SK-N-SH (cell line): ENCODE measurements around the gene APOBR. TPM values are rescaled to one million over a fixed set of nuclear protein-coding genes. Genes with fewer than 3 reads are reported as not detected.

ENCODE experiments used
- CTCF ChIA-PET: fragments of 300-600, 350-600 bp; formaldehyde crosslinking; extraction: SDS; loops from one replicate; lab custom pipeline; 2021; lab: Yijun Ruan, JAX
- POLR2A ChIA-PET: fragments of 350-600 bp; sonication (Branson Sonifier 250); formaldehyde crosslinking; extraction: SDS; loops from one replicate; lab custom pipeline; 2020; ENCODE audit warnings: antibody characterized with exemption, inconsistent platforms; lab: Yijun Ruan, JAX
- DNase-seq: peaks from one replicate; pipeline ENCODE4 v3.0.0; 2012
- H2AFZ ChIP-seq: fragments of 200-600 bp; sonication (generic); 2 replicates; pipeline ENCODE4 v1.8.1; 2016; ENCODE audit warnings: antibody characterized with exemption, mild to moderate bottlenecking, low read depth
- H3F3A ChIP-seq: fragments of 200-600 bp; sonication (generic); replicated peaks from 2 replicates; pipeline ENCODE3; 2016; ENCODE audit warnings: antibody characterized with exemption, mild to moderate bottlenecking; ENCODE audit not compliant: insufficient read depth
- H3K27ac ChIP-seq, 2 experiments: fragments of 200-500 bp in 1 of 2; fragments of 200-600 bp in 1 of 2; sonication (Bioruptor generic) in 1 of 2; sonication (generic), shearing (Covaris generic) in 1 of 2; 2 replicates each; pipeline versions ENCODE4 v1.5.1 to v1.6.1; 2014 to 2016; ENCODE audit warnings: low read depth in 2 of 2, inconsistent platforms in 1 of 2, low read length in 1 of 2, mild to moderate bottlenecking in 1 of 2, mixed read lengths in 1 of 2
- H3K27me3 ChIP-seq: fragments of 200-600 bp; sonication (generic), shearing (Covaris generic); 2 replicates; pipeline ENCODE4 v1.6.1; 2016; ENCODE audit warnings: mixed run types; ENCODE audit not compliant: insufficient read depth
- H3K36me3 ChIP-seq, 2 experiments: fragments of 200-500 bp in 1 of 2; fragments of 200-600 bp in 1 of 2; sonication (Bioruptor generic) in 1 of 2; sonication (generic) in 1 of 2; replicated peaks in 1 of 2; 2 replicates each; pipeline versions ENCODE3 to v1.5.1; 2014 to 2016; ENCODE audit warnings: low read length in 1 of 2, mild to moderate bottlenecking in 1 of 2; ENCODE audit not compliant: insufficient read depth in 2 of 2, control insufficient read depth in 1 of 2
- H3K4me1 ChIP-seq, 2 experiments: fragments of 200-500 bp in 1 of 2; fragments of 200-600 bp in 1 of 2; sonication (Bioruptor generic) in 1 of 2; sonication (generic), shearing (Covaris generic) in 1 of 2; 2 replicates each; pipeline versions ENCODE4 v1.5.1 to v1.6.1; 2014 to 2016; ENCODE audit warnings: low read depth in 1 of 2, low read length in 1 of 2, mixed run types in 1 of 2; ENCODE audit not compliant: insufficient read depth in 2 of 2, control insufficient read depth in 1 of 2
- H3K4me2 ChIP-seq: fragments of 200-600 bp; sonication (generic), shearing (Covaris generic); 2 replicates; pipeline ENCODE4 v1.6.1; 2017; ENCODE audit warnings: mixed run types
- H3K4me3 ChIP-seq, 2 experiments: fragments of 200-500 bp in 1 of 2; fragments of 200-600 bp in 1 of 2; sonication (Bioruptor generic) in 1 of 2; sonication (generic), shearing (Covaris generic) in 1 of 2; 2 replicates each; pipeline versions ENCODE4 v1.5.1 to v1.8.1; 2014 to 2016; ENCODE audit warnings: low read depth in 2 of 2, inconsistent platforms in 1 of 2, low read length in 1 of 2, mild to moderate bottlenecking in 1 of 2, mixed read lengths in 1 of 2, moderate library complexity in 1 of 2
- H3K79me2 ChIP-seq: fragments of 200-600 bp; sonication (generic); 2 replicates; pipeline ENCODE4 v1.8.1; 2017; ENCODE audit warnings: mild to moderate bottlenecking; ENCODE audit not compliant: insufficient read depth
- H3K9ac ChIP-seq: fragments of 200-600 bp; sonication (generic); 2 replicates; pipeline ENCODE4 v1.6.1; 2017; ENCODE audit warnings: mixed run types
- H3K9me2 ChIP-seq: fragments of 200-600 bp; sonication (generic); 2 replicates; pipeline ENCODE4 v1.6.1; 2017; ENCODE audit warnings: mixed run types
- H3K9me3 ChIP-seq: fragments of 200-600 bp; sonication (generic); 2 replicates; pipeline ENCODE4 v1.6.1; 2017; ENCODE audit warnings: mixed run types, mild to moderate bottlenecking, moderate library complexity
- H4K20me1 ChIP-seq: fragments of 200-600 bp; sonication (generic); 2 replicates; pipeline ENCODE4 v1.6.1; 2017; ENCODE audit warnings: mild to moderate bottlenecking, mixed run types; ENCODE audit not compliant: insufficient read depth
- CHD2 ChIP-seq: fragments of 150-350 bp; IDR thresholded peaks from 2 replicates; pipeline ENCODE4 v1.6.1; 2018; ENCODE audit warnings: low read length; ENCODE audit not compliant: partially characterized antibody
- CTCF ChIP-seq: fragments of 200-600 bp; sonication (generic); IDR thresholded peaks from 2 replicates; pipeline ENCODE4 v1.6.1; 2017; ENCODE audit warnings: antibody characterized with exemption, mild to moderate bottlenecking, moderate library complexity
- ELF1 ChIP-seq: IDR thresholded peaks from 2 replicates; pipeline ENCODE4 v1.4.0; 2012
- EP300 ChIP-seq, 2 experiments: IDR thresholded peaks; 2 replicates each; pipeline versions ENCODE4 v1.4.0 to v1.6.1; 2012; ENCODE audit warnings: borderline replicate concordance in 1 of 2, low read depth in 1 of 2, low read length in 1 of 2
- FOSL2 ChIP-seq: IDR thresholded peaks from 2 replicates; pipeline ENCODE4 v1.4.0; 2012; ENCODE audit warnings: low read depth, mild to moderate bottlenecking, moderate library complexity, borderline replicate concordance
- FOXJ3 ChIP-seq: sonication (generic); formaldehyde crosslinking; IDR thresholded peaks from 2 replicates; pipeline ENCODE4 v1.5.1; 2020; ENCODE audit warnings: mild to moderate bottlenecking, missing genetic modification reagents
- GABPA ChIP-seq: IDR thresholded peaks from 2 replicates; pipeline ENCODE4 v1.4.0; 2012; ENCODE audit warnings: low read depth, mild to moderate bottlenecking
- GATA2 ChIP-seq: sonication (generic); formaldehyde crosslinking; IDR thresholded peaks from 2 replicates; pipeline ENCODE4 v1.5.0; 2020; ENCODE audit warnings: mild to moderate bottlenecking, missing genetic modification reagents
- MAX ChIP-seq: IDR thresholded peaks from 2 replicates; pipeline ENCODE4 v1.4.0; 2012; ENCODE audit warnings: low read depth
- MEF2A ChIP-seq: IDR thresholded peaks from 2 replicates; pipeline ENCODE4 v1.4.0; 2012; ENCODE audit warnings: low read depth, borderline replicate concordance
- NFIC ChIP-seq: IDR thresholded peaks from 2 replicates; pipeline ENCODE4 v1.4.0; 2012; ENCODE audit warnings: borderline replicate concordance
- NRF1 ChIP-seq: IDR thresholded peaks from 2 replicates; pipeline ENCODE4 v1.6.1; 2012; ENCODE audit warnings: low read depth, mild to moderate bottlenecking, low read length
- REST ChIP-seq: IDR thresholded peaks from 2 replicates; pipeline ENCODE4 v1.6.1; 2012; ENCODE audit warnings: mild to moderate bottlenecking, low read depth, low read length, moderate library complexity
- RFX5 ChIP-seq: IDR thresholded peaks from 2 replicates; pipeline ENCODE4 v1.6.1; 2012; ENCODE audit warnings: mild to moderate bottlenecking, improper control_type of control experiment, low read length
- RXRA ChIP-seq: IDR thresholded peaks from 2 replicates; pipeline ENCODE4 v1.4.0; 2012; ENCODE audit warnings: low read depth, mild to moderate bottlenecking, borderline replicate concordance
- SIN3A ChIP-seq: IDR thresholded peaks from 2 replicates; pipeline ENCODE4 v1.6.1; 2012; ENCODE audit warnings: low read depth, mild to moderate bottlenecking, low read length, moderate library complexity, borderline replicate concordance
- TEAD4 ChIP-seq: IDR thresholded peaks from 2 replicates; pipeline ENCODE4 v1.4.0; 2012; ENCODE audit warnings: mild to moderate bottlenecking, borderline replicate concordance; ENCODE audit not compliant: insufficient read depth
- USF2 ChIP-seq: fragments of 150-350 bp; IDR thresholded peaks from 2 replicates; pipeline ENCODE4 v1.6.1; 2017; ENCODE audit warnings: antibody characterized with exemption, low read length, low read depth, borderline replicate concordance
- ZBTB33 ChIP-seq: IDR thresholded peaks from 2 replicates; pipeline ENCODE4 v1.4.0; 2012; ENCODE audit warnings: low read depth, borderline replicate concordance
- WGBS: methylation state at CpG from one replicate; pipeline ENCODE4 v1.1.6; 2017; ENCODE audit warnings: low lambda C conversion rate; 5-methylcytosine and 5-hydroxymethylcytosine counted together
- polyA plus RNA-seq, 3 experiments: library from polyadenylated mRNA; depleted of rRNA; stranded (reverse); fragments of >200 nt; gene quantifications; 2 replicates each; pipeline ENCODE4 v1.2.3, GENCODE V29; 2012

Gene APOBR
- polyA plus RNA-seq, 1 of the 3 experiments (the other 2 are of a cell fraction) = not detected

GRCh38 chr16:28475221-28475620, 19.2 kb upstream of the APOBR start (continued):
- TF ChIP-seq USF2 = no peak
- no peak for TF ChIP-seq MAX
- no peak for TF ChIP-seq CHD2
- TF ChIP-seq NFIC = no peak
- TF ChIP-seq EP300 (IDR thresholded peaks at IDR 0.05; ENCODE audit: borderline replicate concordance in 1 of 2, low read depth in 1 of 2, low read length in 1 of 2) = no peak
- TF ChIP-seq FOXJ3 (CRISPR knock-in tag) = no peak

- Histone ChIP-seq H3K9me3 (no peaks in the 10 kb centered on the region), H3K36me3 (peaks cover 5 to 6% of the 10 kb centered on the region in 2 experiments), H3K4me1 (no peaks in the 10 kb centered on the region), H3K9ac (no peak overlapping the region), H3F3A (no peaks in the 10 kb centered on the region), H3K79me2 (no peaks in the 10 kb centered on the region), H2AFZ (no peak overlapping the region), H3K9me2 (no peaks in the 10 kb centered on the region), H3K27me3 (no peaks in the 10 kb centered on the region), H3K4me2 (no peak overlapping the region), H3K4me3 (no peak overlapping the region), H4K20me1 (no peaks in the 10 kb centered on the region), H3K27ac (no peak overlapping the region)
- ChIA-PET POLR2A (no interaction called here), CTCF (interaction anchor here (0.6 kb wide), 1 partner anchor 79 kb away, joined by 3 read pairs; no protein-coding TSS in a partner anchor)
- TF ChIP-seq RXRA = no peak
- no peak for TF ChIP-seq MEF2A
- TF ChIP-seq GABPA = no peak
- no peak for TF ChIP-seq GATA2 (CRISPR knock-in tag)
- no peak for TF ChIP-seq TEAD4
- no peak for TF ChIP-seq RFX5
- no peak for TF ChIP-seq SIN3A
- no peak for TF ChIP-seq CTCF
- TF ChIP-seq ZBTB33 = no peak
- no peak for TF ChIP-seq NRF1
- TF ChIP-seq ELF1 = no peak
- TF ChIP-seq EP300 (IDR thresholded peaks at IDR 0.05; ENCODE audit: borderline replicate concordance in 1 of 2, low read depth in 1 of 2, low read length in 1 of 2) = no peak
- TF ChIP-seq REST = no peak
- no peak for TF ChIP-seq FOSL2
- 95% methylated on average over 13 of the region's 14 CpGs for WGBS
- no peak for DNase-seq
Observed at GRCh38 chr16:28477311-28477920, 17.0 kb upstream of the APOBR start.
